ENCODE results near the gene PLCD1.

PLCD1 gene

GRCh38 chr3:37964146-37964545 is 65.3 kb downstream of the PLCD1 start:
- no peak for DNase-seq (ENCODE audit: low read depth in 3 of 3)

GRCh38 chr3:37963635-37964034 is 65.8 kb downstream of the PLCD1 start:
- DNase-seq (ENCODE audit: low read depth in 3 of 3), result no peak

GRCh38 chr3:37963016-37963415 is 66.4 kb downstream of the PLCD1 start:
- DNase-seq (ENCODE audit: low read depth in 3 of 3), result no peak

- DNase-seq (ENCODE audit: low read depth in 3 of 3), result no peak
These were observed 67.6 kb downstream of the PLCD1 start for GRCh38 chr3:37961622-37962431.

- DNase-seq (ENCODE audit: low read depth in 3 of 3), result no peak
These were observed 71.9 kb downstream of the PLCD1 start for GRCh38 chr3:37957539-37957936.

All from stimulated activated CD4-positive, alpha-beta T cell treated with anti-CD3 and anti-CD28 coated beads, TNF-alpha, amount 100 ng/mL, for 4 hours (primary cell).